DND-41 (cell line): Measurements from ENCODE around the gene SHB.

Experiments used
- CTCF ChIP-seq: IDR thresholded peaks from 2 replicates; pipeline ENCODE4 v1.5.1; 2012; ENCODE audit warnings: borderline replicate concordance, low read length, moderate library complexity, mild to moderate bottlenecking; ENCODE audit not compliant: poor library complexity, severe bottlenecking; ENCODE audit errors: extremely low read depth
- EZH2 ChIP-seq: IDR thresholded peaks from 3 replicates; pipeline ENCODE4 v1.6.1; 2012; ENCODE audit warnings: borderline replicate concordance, low read depth, mild to moderate bottlenecking, moderate library complexity, low read length, inconsistent platforms; ENCODE audit not compliant: severe bottlenecking

GRCh38 chr9:37946041-37946440, 123.0 kb downstream of the SHB start:
- TF ChIP-seq CTCF (no peak), EZH2 (no peak)
